GM19395 (cell line): ENCODE results near the gene ANXA11.
"Not testable (repeated sequence)": the region's sequence is repeated elsewhere in the genome, so short reads cannot be mapped to it uniquely, and the experiment has no call there.

ENCODE experiments used
- ATAC-seq: cut with Tn5 transposase; IDR thresholded peaks from one replicate; pipeline ENCODE4 v1.9.1; 2021; ENCODE audit warnings: mild to moderate bottlenecking, moderate library complexity; ENCODE audit not compliant: unreplicated experiment

The ANXA11 gene

GRCh38 chr10:80210259-80210658, 4.9 kb upstream of the ANXA11 start:
- no peak for ATAC-seq

DNA sequence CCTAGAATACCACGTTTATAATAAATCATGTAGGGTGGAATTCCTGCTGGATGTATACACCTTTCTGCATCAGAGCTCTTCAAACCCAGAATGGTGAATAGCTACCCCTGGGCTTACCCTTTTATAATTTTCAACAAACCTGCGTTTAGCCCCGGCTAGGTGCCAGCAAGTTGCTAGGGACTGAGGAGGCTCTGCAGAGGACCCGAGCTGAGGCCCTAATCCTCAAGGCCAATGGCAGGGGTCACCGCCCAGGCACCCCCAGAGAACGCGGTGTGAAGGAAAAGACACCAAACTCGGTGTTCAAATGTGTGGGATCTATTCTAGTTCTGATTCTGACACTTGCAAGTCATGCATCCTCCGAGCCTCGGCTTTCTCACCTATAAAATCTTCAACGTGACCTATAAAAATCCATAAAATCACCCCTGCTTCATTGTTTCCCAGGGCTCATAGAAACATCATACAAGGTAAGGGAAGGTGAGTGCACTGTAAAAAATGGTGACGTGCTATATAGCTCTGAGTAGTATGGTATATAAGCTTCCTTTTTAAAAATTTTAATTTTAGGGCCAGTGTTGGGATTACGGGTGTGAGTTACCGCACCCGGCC, 2.5 kb upstream of the ANXA11 start:
- no peak for ATAC-seq

DNA sequence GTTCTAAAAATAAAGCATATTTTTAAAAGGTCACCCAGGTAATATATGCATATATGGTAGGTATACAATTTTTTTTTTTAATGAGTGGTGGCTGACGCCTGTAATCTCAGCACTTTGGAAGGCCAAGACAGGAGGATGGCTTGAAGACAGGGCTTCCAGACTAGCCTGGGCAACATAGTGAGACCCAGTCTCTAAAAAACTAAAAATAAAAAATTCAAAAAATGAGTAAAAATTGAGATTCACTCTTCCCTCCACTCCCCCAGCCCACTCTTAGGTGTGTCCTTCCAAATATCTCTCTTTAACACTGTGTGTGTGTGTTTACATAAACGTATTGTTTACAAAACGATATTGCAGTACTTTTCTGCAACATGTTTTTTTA, 929 bp upstream of the ANXA11 start:
- ATAC-seq, result no peak

DNA sequence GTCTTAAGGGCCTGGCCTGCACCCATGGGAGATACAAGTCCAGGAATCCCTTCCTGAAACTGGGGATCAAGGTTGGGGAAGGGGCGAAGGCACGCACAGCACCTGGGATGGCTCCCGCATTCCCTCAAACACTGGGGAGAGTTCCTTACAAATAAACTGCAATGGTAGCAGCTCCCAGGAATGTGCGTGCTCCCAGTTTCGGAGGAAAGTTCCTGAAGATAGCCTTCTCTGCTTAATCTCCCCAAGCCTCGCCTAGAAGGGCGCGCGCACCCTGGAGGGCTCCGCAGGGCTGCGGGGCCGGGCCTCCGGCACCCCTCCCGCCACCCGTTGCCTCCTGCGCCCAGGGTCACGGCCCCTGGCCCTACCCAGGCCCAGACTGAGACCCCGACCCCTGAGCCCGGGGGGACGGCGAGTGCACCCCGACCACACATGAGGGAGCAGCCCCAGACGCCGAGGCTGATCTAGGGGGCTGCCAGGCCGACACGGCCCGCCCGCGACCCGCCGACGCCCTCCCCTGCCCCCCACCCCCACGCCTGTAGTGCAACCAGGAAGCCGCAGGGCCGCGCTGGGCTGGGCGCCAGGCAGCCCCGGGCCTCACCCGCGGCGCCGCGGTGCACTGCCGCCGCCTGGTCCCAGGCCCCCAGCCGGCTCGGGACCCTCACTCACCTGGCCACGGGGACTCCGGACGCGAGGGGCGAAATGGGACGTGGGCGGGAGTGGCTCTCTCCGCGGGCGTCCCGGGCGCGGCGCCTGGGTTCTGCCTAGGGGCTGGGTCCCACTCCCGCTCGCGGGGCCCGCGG, 460 bp downstream of the ANXA11 start:
- ATAC-seq, result peak; percentile 38

GRCh38 chr10:80203835-80204676, 1.3 kb downstream of the ANXA11 start:
- no peak for ATAC-seq

DNA sequence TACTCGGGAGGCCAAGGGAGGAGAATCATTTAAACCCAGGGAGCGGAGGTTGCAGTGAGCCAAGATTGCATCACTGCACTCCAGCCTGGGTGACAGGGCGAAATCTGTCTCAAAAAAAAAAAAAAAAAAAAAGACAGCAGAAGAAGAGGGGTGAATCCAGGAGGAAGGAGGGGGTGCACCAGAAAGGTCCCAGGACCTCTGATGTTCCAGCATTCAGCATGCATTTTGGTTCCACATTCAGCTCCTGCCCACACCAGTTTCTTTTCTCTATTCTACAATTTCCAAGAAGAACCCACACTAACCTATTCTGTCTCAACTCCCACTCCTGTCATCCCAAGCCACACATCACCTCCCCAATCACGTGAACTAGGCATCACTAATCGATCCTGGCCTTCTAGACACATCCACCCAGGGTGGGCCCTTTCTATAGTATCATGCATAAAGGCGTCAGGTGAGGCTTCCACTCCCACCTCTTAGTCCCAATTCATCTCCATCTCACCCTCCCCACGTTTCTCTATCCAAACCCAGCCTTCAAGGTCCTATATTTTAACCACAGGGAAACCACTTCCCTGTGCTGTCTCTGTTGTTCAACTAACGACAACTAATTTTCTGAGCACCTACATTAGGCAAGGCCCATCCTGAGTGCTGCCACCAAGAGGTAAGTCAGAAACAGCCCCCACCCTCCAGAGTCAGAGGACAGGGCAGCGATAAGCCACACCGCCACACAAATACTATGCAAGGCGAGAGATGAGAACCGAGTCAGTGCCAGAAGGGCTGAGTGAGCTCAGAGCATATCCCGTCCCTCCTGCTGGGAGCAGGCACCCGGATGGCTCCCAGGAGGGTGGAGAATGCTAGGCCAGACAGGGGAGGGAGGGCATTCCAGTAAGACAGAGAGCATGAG, 2.2 kb downstream of the ANXA11 start:
- ATAC-seq, result peak; percentile 75

DNA sequence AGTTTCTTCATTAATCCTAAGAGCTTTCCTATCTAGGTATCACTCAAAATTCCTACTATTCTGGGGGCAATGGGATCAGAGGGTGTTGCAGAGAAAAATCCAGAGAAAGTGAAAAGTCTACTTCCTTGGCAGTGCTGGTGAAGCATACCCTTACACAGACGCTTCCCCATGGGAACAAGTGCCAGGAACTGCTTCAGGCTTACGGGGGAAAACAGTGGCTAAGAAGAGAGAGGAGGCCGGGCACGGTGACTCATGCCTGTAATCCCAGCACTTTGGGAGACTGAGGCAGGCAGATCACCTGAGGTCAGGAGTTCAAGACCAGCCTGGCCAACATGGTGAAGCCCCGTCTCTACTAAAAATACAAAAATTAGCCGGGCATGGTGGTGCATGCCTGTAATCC, 2.8 kb downstream of the ANXA11 start:
- not testable (repeated sequence) for ATAC-seq

DNA sequence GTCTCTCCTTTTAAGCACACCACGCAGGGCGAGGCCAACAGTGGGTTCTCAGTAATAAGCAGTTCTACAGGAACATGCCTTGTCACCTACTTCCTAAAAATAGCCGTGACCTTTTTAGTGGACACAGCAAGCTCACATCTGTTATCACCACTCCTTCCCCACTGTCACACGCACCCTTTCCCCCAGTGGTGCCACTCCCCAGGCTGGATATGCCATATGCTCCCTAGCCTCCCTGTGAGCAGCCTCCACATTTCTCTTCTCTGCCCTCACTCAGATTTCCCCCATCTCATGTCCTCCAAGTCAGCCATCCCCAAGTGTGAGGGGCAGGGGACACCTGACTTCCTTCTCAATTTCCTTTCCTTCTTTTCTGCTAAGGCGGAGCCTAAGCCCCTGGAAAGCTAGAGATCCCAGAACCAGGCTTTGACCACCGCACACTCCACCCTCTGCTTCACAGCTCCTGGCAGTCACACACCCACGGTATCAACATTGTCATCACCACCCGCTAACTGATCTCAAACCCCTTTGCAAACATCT, 3.7 kb downstream of the ANXA11 start:
- ATAC-seq, result no peak

GRCh38 chr10:80200687-80201086, 4.7 kb downstream of the ANXA11 start:
- ATAC-seq, result no peak

- no peak for ATAC-seq
Observed at GRCh38 chr10:80200259-80200658, 5.1 kb downstream of the ANXA11 start.

GRCh38 chr10:80199828-80200227, 5.5 kb downstream of the ANXA11 start:
- ATAC-seq, result no peak

GRCh38 chr10:80197972-80198916, 7.1 kb downstream of the ANXA11 start:
- ATAC-seq, result no peak

GRCh38 chr10:80196950-80197315, 8.4 kb downstream of the ANXA11 start:
- peak; percentile 21 for ATAC-seq

DNA sequence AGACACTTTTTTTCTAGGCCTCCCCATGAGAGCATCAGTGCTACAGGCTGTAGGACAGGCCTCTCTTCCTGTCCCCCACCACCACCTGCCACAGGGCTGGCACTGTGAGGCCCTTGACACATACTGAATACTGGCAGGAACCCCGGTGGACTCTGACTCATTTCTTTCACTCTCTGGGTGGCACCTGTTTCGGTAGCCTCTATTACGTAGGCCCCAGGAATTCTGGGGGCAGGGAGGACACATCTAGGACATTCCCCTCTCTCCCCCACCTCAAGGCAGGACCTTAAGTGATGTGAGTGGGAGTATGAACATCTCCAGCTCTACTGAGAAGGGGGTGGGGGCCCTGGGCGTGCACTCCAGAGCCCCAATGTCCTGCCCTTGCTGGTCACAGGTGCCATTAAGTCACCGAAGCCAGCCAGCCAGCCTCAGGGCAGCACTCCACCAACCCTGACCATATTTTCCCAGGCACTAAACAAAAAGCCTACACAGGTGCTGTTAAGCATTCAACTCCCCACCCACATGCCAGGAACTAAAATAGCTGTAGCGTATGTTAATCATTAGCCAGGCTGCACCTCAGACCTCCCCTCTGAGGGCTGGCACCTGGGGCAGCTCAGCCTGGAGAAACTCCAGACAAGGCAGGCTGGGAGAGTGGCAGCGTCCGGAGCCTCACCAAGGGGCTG, 8.9 kb downstream of the ANXA11 start:
- peak; percentile 85 for ATAC-seq

- ATAC-seq, result no peak
Observed at GRCh38 chr10:80195046-80195574, 10.2 kb downstream of the ANXA11 start.

- ATAC-seq, result no peak
Observed at GRCh38 chr10:80194373-80195045, 10.8 kb downstream of the ANXA11 start.

GRCh38 chr10:80192553-80192952, 12.8 kb downstream of the ANXA11 start:
- no peak for ATAC-seq
